GM10847 (cell line): ENCODE results near the gene DNAH9.

ENCODE experiments used
- POLR2A ChIP-seq: IDR thresholded peaks from 2 replicates; pipeline ENCODE4 v1.6.1; 2011; ENCODE audit not compliant: insufficient read length; ENCODE audit errors: extremely low read depth

The DNAH9 gene

DNA sequence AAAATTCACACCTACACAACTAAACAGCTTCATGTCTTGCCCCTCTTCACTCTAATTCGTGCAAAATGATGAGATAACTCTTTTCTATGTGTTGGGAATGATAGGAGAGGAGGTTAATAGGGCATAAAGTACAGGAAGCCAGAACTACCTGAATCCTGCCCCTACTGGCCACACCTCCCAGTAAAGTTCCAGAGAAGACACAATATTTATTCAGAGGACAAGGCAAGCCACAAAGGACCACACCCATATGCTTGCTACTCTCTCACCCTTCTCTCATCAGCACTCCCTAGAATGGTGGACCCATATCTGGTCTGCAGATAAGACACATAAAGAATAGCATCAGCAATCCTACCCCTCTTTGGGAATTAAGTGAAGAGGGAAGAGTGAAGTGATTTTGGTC lies 324.4 kb downstream of the DNAH9 start:
- no peak for TF ChIP-seq POLR2A

DNA sequence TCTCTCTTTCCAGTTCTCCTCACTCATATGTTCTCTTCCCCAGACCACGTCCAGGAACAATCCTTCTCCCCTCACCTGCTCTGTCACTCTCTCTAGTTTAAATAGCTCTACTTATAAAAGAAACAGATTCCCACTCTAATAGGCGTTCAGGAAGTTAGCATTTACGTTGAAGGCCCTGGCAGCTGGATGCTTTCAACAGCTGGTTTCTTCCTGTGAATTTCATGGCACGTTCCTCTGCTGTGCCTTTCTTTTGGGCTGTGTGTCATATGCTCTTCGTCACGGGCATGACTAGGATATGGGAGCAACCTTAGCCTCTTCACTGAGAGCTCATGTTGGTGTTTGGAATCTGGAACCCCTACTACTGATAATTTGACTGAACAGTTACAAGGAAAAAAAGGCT lies 325.8 kb downstream of the DNAH9 start:
- TF ChIP-seq POLR2A: no peak

DNA sequence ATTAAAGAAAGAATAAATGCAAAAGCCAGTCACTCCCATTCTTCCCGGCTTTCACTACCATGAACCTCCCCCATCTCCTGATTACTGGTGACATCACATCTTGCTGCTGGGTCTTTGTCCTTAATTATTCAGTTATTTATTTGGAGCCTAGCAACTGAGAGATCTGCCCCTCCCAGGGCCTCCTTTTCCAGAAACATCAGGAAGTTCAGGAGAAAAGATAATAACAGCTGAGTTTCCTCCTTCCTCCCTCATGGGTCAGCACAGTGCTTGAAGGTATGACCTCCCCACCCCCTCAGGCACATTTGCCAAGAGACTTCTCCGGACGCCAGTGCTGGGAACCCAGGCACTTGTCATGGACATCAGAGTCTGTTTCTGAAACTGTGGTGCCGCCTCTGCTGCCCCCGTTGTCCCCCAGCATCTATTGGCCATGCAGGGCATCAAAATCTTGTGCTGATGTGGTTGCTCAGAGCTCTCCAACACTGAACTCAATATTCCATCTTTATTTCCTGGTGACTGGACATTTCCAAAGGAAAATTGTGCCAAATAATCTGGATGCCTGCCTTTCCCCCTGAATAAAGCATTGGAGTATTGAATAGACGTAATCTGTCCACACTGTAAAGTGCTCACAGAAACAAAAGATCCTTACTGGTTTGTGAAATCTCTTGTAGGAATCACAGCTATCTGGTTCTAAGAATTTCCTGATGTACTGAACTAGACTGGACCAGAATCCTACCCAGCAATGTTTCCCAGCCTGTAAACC lies 327.2 kb downstream of the DNAH9 start:
- no peak for TF ChIP-seq POLR2A

DNA sequence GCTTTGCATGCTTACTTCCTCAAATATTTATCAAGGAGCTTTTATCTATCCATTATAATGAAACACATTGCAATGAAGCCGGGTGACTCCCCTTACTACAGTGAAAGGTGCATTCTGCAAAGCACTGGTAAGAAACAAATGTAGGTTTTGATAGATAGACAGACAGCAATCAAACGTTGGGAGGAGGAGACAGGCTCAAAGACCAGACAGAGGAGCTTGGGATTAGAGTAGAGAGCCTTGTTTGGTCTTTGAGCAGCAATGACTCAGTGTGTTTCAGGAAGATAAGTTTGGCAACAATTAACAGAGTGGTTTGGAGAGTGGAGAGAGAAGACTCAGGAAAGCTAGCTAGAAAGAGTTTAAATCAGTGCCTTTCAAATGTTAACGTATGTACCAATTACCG lies 330.2 kb downstream of the DNAH9 start:
- no peak for TF ChIP-seq POLR2A

DNA sequence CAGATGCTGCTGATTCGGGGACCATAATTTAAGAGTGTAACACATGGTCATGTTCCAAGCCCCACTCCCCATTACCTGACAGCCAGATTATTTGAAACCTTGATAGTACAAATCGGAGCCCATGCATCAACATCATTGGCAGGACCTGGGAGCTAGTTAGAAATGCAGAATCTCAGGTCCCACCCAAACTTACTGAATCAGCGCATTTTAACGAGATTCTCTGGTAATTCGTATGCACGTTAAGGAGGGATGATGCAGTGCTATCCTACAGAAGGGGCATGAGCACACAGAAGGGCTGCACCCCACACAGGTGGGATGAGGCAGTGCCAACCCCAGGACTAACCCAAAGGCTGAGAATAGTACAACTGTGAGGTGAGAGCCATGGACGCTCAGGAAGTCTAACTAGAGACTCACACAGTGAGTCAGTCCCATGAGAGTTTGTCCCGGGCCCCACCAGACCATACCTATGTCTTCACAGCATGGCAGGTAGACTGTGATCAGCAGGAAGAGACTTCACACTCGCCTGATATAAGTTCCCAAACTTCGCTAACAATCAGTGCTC lies 334.1 kb downstream of the DNAH9 start:
- TF ChIP-seq POLR2A: no peak

DNA sequence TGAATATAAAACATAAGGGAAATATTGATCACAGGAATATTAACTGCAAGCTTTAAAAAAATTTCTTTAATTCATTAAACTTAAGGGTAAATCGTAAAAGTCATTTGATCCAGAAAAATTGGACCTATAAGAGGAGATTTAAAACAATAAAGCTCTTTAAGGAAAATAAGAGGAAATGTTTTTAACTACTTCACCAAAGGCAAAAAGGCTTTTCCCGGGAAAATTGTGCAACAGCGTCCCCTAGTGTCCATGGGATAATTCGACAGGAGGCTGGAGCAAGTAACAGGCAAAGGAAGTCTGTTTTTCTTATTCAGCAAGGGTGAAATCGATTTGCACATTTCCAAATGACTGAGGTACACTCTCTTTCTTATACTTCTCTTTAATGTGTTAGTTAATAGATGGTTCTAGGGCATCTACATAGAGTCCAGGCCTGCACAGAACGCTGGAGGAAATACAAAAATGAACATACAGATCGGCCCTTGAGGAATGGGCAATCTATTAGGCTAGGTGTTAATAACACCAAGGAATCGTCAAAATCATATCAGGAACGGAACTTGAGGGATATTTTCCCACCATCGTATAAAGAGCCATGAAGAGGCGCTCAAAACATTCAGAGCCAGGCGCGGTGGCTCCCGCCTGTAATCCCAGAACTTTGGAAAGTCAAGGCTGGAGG lies 337.6 kb downstream of the DNAH9 start:
- no peak for TF ChIP-seq POLR2A

DNA sequence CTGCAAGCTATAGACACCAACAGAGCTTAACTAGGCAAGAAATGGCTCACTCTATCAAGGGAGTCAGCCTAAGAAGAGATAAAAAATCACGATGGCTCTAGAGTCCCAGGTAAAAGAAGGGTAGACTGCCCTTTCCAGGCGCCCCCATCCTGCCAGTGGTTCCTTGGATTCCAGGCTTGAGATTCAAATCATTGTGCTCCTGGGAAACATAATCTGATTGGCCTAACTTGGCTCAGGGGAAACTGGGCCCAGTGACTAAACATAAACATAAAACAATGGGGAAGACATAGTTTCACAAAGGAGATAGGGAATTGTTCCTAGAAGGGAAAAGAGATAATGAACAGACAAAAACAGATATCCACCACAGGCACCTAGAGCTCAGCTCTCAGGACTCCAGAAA lies 342.6 kb downstream of the DNAH9 start:
- no peak for TF ChIP-seq POLR2A

DNA sequence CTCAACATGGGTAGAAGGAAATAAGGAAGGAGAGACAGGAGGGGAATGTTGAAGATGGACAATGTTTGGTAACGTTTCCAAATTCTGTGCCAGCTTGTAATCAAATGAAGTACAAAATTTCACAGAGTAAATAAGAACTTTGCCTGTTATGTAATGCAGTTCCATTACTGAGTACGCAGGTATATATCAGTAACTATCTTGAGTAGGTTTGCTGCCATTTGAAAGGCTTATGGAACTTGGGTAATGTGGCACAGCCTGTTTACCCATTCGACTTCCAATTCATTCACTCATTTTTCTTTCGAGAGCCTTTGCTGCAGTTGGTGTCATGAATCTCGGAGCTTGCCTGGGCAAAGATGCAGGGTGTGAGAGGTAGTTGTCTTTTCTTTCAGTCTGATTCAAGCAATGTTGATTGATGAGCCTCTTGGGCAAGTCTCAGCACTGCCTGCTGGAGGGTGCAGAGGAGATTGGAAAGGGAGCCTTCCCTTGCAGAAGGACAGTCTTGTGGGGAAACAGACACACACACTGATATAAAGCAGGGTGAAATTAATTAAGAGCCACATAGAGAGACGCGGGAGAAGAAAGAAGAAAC lies 345.6 kb downstream of the DNAH9 start:
- TF ChIP-seq POLR2A: no peak

DNA sequence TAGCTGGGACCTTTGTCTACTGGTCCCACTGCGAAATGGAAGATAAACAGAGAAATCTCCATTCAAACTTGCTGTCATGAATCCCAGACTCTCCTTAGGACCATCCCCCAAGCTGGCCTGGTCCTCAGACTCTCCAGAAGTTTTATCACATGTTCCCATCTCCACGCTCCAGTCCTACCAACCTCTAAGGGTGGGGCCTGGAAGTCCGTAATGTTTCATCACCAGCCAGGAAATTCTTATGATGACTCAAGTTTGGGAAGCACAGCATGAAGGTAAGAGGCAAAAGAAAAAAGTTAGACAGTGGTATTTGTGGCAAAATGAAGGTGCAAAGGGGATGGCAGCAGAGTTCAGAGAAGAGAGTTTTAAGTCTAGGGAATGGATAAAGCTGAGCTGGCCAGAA lies 346.3 kb downstream of the DNAH9 start:
- no peak for TF ChIP-seq POLR2A

DNA sequence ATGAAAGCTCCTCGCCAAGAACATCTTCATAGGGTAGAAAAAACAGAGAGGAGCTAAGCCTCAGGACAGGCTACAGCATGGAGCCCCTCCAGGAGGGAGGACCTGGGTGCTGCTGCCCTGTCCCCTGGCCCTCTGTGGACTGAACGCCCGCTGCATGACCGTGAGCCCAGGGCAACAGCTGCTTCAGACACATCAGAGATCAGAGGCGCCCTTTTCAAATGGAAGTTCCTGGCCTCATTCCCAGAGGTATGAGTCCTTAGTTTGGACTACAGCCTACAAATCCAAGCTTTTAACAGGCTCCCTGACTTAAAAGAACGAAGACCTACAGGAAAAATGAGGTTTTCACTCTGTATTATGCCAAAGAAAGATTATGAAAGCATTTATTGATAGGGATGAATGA lies 350.5 kb downstream of the DNAH9 start:
- no peak for TF ChIP-seq POLR2A

DNA sequence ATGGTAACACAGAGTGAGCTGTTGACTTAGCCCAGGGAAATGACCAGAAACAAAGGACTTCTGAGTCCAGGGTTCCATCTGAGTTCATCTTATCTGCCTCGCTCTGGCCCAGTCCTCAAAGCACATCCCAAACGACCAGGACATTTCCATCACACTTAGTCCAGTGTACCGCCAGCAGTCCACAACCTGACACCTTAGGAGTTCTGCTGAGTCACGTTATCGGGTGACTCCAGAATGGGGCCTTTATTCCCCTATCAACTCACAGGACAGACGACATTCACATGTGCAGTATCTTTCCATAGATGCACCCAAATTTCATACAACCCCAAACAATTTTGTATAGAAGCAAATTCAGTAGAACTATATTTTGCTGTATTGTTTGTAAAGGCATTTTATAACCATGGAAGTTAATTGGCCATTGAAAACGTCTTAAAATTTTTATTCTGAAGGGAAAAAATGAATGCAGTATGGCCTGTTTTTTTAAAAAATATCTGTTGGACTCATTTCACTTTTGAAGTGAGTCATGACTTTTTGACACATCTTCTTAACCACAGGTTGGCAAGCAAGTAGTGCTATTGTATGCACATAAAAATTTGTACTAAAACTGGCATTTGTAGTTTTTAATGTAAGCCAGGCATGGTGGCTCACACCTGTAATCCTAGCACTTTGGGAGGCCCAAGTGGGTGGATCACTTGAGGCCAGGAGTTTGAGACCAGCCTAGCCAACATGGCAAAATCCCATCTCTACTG lies 352.7 kb downstream of the DNAH9 start:
- TF ChIP-seq POLR2A: no peak

DNA sequence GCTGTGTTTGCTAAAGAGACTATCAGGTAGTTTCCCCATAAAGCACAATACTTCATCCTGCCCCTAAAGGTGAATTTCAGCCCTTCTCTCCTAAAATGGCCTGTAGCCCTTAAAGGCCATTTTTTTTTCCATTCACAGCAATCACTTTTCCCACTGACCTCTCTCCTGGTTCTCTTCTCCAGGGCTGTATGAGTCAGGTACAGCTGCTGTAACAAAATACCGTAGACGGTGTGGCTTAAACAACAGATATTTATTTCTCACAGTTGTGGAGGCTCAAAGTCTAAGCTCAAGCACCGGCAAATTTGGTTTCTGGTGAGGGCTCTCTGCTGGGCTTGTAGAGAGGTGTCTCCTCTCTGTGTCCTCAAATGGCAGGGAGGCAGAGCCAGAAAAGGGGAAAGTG lies 354.3 kb downstream of the DNAH9 start:
- no peak for TF ChIP-seq POLR2A

DNA sequence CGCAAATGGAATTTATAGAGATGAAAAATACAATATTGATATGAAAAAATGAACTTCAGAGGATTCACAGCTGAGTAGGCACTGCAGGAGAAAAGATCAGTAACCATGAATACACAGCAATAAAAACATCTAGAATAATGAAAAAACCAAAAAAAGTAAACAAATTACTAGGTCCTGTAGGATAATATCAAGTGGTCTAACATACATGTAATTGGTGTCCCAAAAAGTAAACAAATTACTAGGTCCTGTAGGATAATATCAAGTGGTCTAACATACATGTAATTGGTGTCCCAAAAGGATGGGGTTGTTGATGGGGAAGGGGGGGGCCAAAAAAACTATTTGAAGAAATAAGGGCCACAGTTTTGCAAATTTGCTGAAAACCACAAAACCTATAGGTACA lies 355.7 kb downstream of the DNAH9 start:
- TF ChIP-seq POLR2A: no peak

DNA sequence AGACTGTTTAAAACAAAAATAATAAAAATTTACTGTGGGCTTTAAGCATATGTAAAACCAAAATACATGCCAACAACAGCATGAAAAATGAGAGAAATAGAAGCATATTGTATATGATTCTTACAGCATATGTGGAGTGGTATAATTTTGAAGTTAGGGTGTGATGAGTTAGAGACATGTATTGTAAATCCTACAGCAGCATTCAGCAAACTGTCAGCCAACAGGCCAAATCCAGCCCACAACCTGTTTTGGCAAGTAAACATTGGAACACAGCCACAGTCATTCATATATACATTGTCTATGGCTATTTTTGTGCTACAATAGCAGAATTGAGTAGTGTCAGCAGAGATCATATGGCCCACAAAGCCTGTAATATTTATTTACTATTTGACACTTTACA lies 356.7 kb downstream of the DNAH9 start:
- TF ChIP-seq POLR2A: no peak

DNA sequence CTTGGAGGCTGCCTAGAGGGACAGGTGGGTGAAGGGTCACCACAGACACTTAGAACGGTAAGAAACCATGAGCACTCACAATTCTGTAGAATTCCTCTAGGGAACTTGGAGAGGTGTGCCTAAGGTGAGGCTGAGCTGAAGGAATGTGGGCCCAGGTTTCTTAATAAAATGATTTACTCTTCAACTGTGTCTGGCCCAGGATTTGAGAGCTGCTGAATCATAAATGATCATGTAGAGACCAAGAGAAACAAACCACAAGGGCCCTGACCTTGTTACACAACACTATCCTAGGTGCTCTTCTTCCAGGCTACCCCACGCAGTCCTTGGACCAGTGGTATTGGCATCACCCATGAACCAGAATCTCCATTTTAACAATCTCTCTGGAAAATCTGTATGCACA lies 371.3 kb downstream of the DNAH9 start:
- TF ChIP-seq POLR2A: no peak
